Stomach smooth muscle (tissue), 2 donors: ENCODE results near the gene TPMT.

Source experiments
- H3K27ac ChIP-seq: one replicate; pipeline ENCODE4 v1.7.0; 2013; ENCODE audit warnings: mild to moderate bottlenecking, low read length, inconsistent platforms
- H3K27me3 ChIP-seq, 2 donors: one replicate each; pipeline ENCODE4 v1.7.0; 2013; ENCODE audit warnings: low read length in 2 of 2; ENCODE audit not compliant: insufficient read depth in 2 of 2, control insufficient read depth in 1 of 2
- H3K36me3 ChIP-seq, 2 donors: one replicate each; pipeline ENCODE4 v1.7.0; 2013; ENCODE audit warnings: low read length in 2 of 2; ENCODE audit not compliant: control insufficient read depth in 2 of 2, insufficient read depth in 2 of 2
- H3K4me1 ChIP-seq: one replicate; pipeline ENCODE4 v1.7.0; 2013; ENCODE audit warnings: low read length; ENCODE audit not compliant: control insufficient read depth, insufficient read depth
- H3K4me3 ChIP-seq, 2 donors: one replicate each; pipeline ENCODE4 v1.7.0; 2013; ENCODE audit warnings: low read length in 2 of 2
- H3K9ac ChIP-seq, 2 donors: one replicate each; pipeline ENCODE4 v1.7.0; 2013; ENCODE audit warnings: low read length in 2 of 2, mild to moderate bottlenecking in 1 of 2
- H3K9me3 ChIP-seq, 2 donors: one replicate each; pipeline ENCODE4 v1.7.0; 2013; ENCODE audit warnings: low read length in 2 of 2; ENCODE audit not compliant: control insufficient read depth in 2 of 2
- donor health status: healthy.
- donor health status: Pancreatic carcinoma.

The TPMT gene

GRCh38 chr6:18118330-18118729, 36.5 kb downstream of the TPMT start:
- no peak overlapping the region for H3K9ac ChIP-seq
- peaks cover 11% of the 10 kb centered on the region for H3K4me1 ChIP-seq
- H3K27me3 ChIP-seq = no peaks in the 10 kb centered on the region
- no peaks in the 10 kb centered on the region for H3K9me3 ChIP-seq
- H3K4me3 ChIP-seq = no peak overlapping the region
- H3K27ac ChIP-seq = no peak overlapping the region
- no peaks in the 10 kb centered on the region for H3K36me3 ChIP-seq

DNA sequence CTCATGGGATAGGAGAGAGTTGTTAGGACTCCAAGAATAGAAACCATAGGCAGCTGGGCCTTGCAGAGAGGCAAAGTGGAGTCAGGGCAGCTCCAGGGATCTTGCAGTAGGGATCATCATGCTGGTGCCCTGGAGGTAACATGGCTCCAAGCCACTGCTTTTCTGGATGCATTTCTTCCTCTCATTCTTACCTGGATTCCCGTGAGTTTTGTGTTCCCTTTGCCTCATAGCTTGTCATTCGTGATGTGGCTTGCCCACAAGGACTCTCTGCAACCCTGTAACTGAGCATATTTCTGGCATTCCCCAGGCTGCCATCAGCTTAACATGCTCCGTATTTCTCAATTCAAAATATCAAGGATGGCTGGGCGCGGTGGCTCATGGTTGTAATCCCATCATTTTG, 37.7 kb downstream of the TPMT start:
- no peak overlapping the region for H3K27ac ChIP-seq
- H3K27me3 ChIP-seq = no peaks in the 10 kb centered on the region

GRCh38 chr6:18115356-18115755, 39.5 kb downstream of the TPMT start:
- no peak overlapping the region for H3K9ac ChIP-seq

More for the DNA sequence above, 37.7 kb downstream of the TPMT start:
- Histone ChIP-seq H3K36me3 (no peaks in the 10 kb centered on the region), H3K9ac (no peak overlapping the region), H3K4me3 (no peak overlapping the region), H3K9me3 (no peaks in the 10 kb centered on the region), H3K4me1 (peaks cover 3% of the 10 kb centered on the region)

DNA sequence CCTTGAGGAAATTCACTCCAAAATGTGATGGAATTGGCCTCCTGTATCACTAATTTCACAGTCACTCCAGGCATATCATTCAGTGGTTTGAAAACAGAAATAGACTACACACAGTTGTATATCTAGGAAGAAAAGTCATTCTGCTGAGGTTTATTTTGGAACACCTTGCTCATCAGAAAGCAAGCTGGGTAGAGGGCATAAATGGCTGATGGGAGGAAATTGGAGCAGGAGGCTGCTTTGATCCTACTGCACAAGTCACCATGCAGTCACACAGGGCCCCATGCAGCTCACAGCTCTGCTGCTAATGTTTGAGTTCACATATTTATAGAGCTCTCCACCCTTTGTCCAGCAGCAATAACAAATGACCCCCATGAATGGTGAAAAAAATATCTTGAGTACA, 44.7 kb downstream of the TPMT start:
- Histone ChIP-seq H3K36me3 (no peaks in the 10 kb centered on the region), H3K4me3 (no peak overlapping the region), H3K4me1 (no peaks in the 10 kb centered on the region), H3K9ac (no peak overlapping the region), H3K9me3 (no peaks in the 10 kb centered on the region), H3K27me3 (no peaks in the 10 kb centered on the region), H3K27ac (no peak overlapping the region)

More at GRCh38 chr6:18115356-18115755, 39.5 kb downstream of the TPMT start:
- H3K36me3 ChIP-seq = no peaks in the 10 kb centered on the region
- H3K27ac ChIP-seq = no peak overlapping the region
- no peaks in the 10 kb centered on the region for H3K9me3 ChIP-seq
- no peak overlapping the region for H3K4me3 ChIP-seq
- H3K4me1 ChIP-seq = no peaks in the 10 kb centered on the region
- no peaks in the 10 kb centered on the region for H3K27me3 ChIP-seq

- Histone ChIP-seq H3K27ac (no peak overlapping the region), H3K9me3 (no peaks in the 10 kb centered on the region), H3K9ac (no peak overlapping the region), H3K27me3 (no peaks in the 10 kb centered on the region), H3K4me1 (no peaks in the 10 kb centered on the region), H3K36me3 (no peaks in the 10 kb centered on the region), H3K4me3 (no peak overlapping the region)
Measured at GRCh38 chr6:18107061-18107460, 47.8 kb downstream of the TPMT start.

- Histone ChIP-seq H3K36me3 (no peaks in the 10 kb centered on the region), H3K4me1 (no peaks in the 10 kb centered on the region), H3K9ac (no peak overlapping the region), H3K4me3 (no peak overlapping the region), H3K27me3 (no peaks in the 10 kb centered on the region), H3K9me3 (no peaks in the 10 kb centered on the region), H3K27ac (no peak overlapping the region)
Measured at GRCh38 chr6:18102783-18103509, 51.9 kb downstream of the TPMT start.

- H3K4me3 ChIP-seq = no peak overlapping the region
- H3K9ac ChIP-seq = no peak overlapping the region
- H3K27me3 ChIP-seq = no peaks in the 10 kb centered on the region
- no peak overlapping the region for H3K27ac ChIP-seq
- no peaks in the 10 kb centered on the region for H3K9me3 ChIP-seq
- no peaks in the 10 kb centered on the region for H3K4me1 ChIP-seq
- H3K36me3 ChIP-seq = no peaks in the 10 kb centered on the region
Measured at GRCh38 chr6:18101873-18102272, 53.0 kb downstream of the TPMT start.

DNA sequence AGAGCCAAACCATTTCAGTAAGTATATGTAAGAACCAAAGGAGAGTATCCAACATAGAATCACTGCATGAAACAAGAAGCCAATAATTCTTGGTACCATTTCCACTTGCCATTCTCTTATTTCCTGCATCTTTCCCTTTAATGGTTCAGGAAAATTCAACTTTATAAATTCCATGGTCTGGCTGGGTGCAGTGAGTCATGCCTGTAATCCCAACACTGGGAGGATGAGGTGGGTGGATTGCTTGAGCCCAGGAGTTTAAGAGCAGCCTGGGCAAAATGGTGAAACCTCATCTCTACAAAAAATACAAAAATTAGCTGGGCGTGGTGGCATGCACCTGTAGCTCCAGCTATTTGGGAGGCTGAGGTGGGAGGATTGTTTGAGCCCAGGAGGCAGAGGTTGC, 53.6 kb downstream of the TPMT start:
- Histone ChIP-seq H3K4me3 (no peak overlapping the region), H3K9me3 (no peaks in the 10 kb centered on the region), H3K9ac (no peak overlapping the region), H3K36me3 (no peaks in the 10 kb centered on the region), H3K27ac (no peak overlapping the region), H3K27me3 (no peaks in the 10 kb centered on the region), H3K4me1 (no peaks in the 10 kb centered on the region)

DNA sequence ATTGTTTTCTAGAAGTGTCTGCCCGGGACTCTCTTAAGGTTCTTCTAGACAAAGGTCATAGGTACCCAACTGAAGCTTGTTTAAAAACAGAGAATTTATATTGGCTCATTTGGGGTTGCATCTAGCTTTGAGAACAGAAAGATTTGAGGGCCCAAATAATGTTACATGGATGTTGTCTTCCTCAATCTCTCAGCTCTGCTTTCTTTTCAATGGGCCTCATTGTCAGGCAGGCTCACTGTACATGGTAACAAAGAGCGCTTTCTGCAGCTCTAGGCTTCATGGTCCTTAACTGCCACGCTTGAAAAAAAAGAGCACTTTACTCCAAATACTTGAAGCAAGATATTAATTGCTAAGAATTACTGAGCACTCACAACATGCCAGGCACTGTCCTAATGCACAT, 54.6 kb downstream of the TPMT start:
- Histone ChIP-seq H3K27me3 (no peaks in the 10 kb centered on the region), H3K9me3 (no peaks in the 10 kb centered on the region), H3K36me3 (no peaks in the 10 kb centered on the region), H3K4me3 (no peak overlapping the region), H3K27ac (no peak overlapping the region), H3K4me1 (no peaks in the 10 kb centered on the region), H3K9ac (no peak overlapping the region)

GRCh38 chr6:18099511-18099910, 55.4 kb downstream of the TPMT start:
- Histone ChIP-seq H3K4me3 (no peak overlapping the region), H3K9ac (no peak overlapping the region), H3K27me3 (no peaks in the 10 kb centered on the region), H3K27ac (no peak overlapping the region), H3K4me1 (no peaks in the 10 kb centered on the region), H3K36me3 (no peaks in the 10 kb centered on the region), H3K9me3 (no peaks in the 10 kb centered on the region)

- H3K36me3 ChIP-seq = no peaks in the 10 kb centered on the region
- H3K4me3 ChIP-seq = no peak overlapping the region
- no peaks in the 10 kb centered on the region for H3K27me3 ChIP-seq
- H3K4me1 ChIP-seq = no peaks in the 10 kb centered on the region
- no peak overlapping the region for H3K27ac ChIP-seq
- no peak overlapping the region for H3K9ac ChIP-seq
- H3K9me3 ChIP-seq = no peaks in the 10 kb centered on the region
Measured at GRCh38 chr6:18096423-18096822, 58.5 kb downstream of the TPMT start.
